ENCODE results near the gene IQSEC1.

DNA sequence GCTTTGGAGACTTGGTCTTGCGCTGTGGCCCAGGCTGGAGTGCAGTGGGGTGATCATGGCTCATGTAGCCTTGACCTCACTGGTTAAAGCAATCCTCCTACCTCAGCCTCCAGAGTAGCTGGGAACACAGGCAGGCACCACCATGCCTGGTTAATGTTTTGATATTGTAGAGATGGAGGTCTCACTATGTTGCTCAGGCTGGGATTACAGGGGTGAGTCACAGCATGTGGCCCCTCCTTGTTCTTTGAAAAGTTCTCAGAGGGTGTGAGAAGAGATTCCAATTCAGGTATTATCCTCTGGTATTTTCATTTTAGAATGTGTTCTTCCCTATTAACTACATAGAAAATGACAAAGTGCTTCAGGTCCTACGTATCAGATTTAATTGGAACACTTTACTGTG lies 180.0 kb downstream of the IQSEC1 start:
- TF ChIP-seq EZH2 (IDR thresholded peaks at IDR 0.05; ENCODE audit: borderline replicate concordance, low read depth, low read length, poor library complexity, severe bottlenecking), result no peak
- TF ChIP-seq, protein P1, sequence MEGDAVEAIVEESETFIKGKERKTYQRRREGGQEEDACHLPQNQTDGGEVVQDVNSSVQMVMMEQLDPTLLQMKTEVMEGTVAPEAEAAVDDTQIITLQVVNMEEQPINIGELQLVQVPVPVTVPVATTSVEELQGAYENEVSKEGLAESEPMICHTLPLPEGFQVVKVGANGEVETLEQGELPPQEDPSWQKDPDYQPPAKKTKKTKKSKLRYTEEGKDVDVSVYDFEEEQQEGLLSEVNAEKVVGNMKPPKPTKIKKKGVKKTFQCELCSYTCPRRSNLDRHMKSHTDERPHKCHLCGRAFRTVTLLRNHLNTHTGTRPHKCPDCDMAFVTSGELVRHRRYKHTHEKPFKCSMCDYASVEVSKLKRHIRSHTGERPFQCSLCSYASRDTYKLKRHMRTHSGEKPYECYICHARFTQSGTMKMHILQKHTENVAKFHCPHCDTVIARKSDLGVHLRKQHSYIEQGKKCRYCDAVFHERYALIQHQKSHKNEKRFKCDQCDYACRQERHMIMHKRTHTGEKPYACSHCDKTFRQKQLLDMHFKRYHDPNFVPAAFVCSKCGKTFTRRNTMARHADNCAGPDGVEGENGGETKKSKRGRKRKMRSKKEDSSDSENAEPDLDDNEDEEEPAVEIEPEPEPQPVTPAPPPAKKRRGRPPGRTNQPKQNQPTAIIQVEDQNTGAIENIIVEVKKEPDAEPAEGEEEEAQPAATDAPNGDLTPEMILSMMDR (conservative IDR thresholded peaks at IDR 0.05; ENCODE audit: low read depth, low read length), result no peak

Measured in A673 (cell line).